GM23338 (cell line): ENCODE measurements around the gene TOX2. TPM values are rescaled to one million over a fixed set of nuclear protein-coding genes. Genes with fewer than 3 reads are reported as not detected.

Experiments used
- ATAC-seq: fragments of 200-7000 bp; cut with Tn5 transposase; 3 replicates; pipeline ENCODE4 v1.9.1; 2020
- DNase-seq: peaks from one replicate; pipeline ENCODE4 v3.0.0-alpha.2; 2015; ENCODE audit warnings: low spot score
- H2AFZ ChIP-seq: fragments of 200-600 bp; sonication (generic); 2 replicates; pipeline ENCODE4 v1.8.0; 2016; ENCODE audit warnings: antibody characterized with exemption, mild to moderate bottlenecking, moderate library complexity
- H3F3A ChIP-seq: fragments of 200-600 bp; sonication (generic); replicated peaks from 2 replicates; pipeline ENCODE4 v1.8.0; 2017; ENCODE audit warnings: antibody characterized with exemption, mixed run types, low read depth
- H3K27ac ChIP-seq: fragments of 200-600 bp; sonication (generic); 2 replicates; pipeline ENCODE4 v1.6.1; 2016; ENCODE audit warnings: low read depth
- H3K27me3 ChIP-seq: fragments of 200-600 bp; sonication (generic); 2 replicates; pipeline ENCODE4 v1.8.0; 2016; ENCODE audit warnings: mild to moderate bottlenecking, mixed run types, moderate library complexity; ENCODE audit not compliant: insufficient read depth
- H3K36me3 ChIP-seq: fragments of 200-600 bp; sonication (generic); 2 replicates; pipeline ENCODE4 v1.8.0; 2016; ENCODE audit warnings: mild to moderate bottlenecking; ENCODE audit not compliant: insufficient read depth
- H3K4me1 ChIP-seq: fragments of 200-600 bp; sonication (generic); 2 replicates; pipeline ENCODE4 v1.8.0; 2016; ENCODE audit warnings: mild to moderate bottlenecking, moderate library complexity; ENCODE audit not compliant: insufficient read depth
- H3K4me2 ChIP-seq: fragments of 200-600 bp; sonication (generic); 2 replicates; pipeline ENCODE4 v1.7.1; 2017; ENCODE audit warnings: mixed run types
- H3K4me3 ChIP-seq: fragments of 200-600 bp; sonication (generic); 2 replicates; pipeline ENCODE4 v1.6.1; 2016; ENCODE audit warnings: mixed run types
- H3K79me2 ChIP-seq: fragments of 200-600 bp; sonication (generic); replicated peaks from 2 replicates; pipeline ENCODE4 v1.8.0; 2017; ENCODE audit warnings: mild to moderate bottlenecking; ENCODE audit not compliant: insufficient read depth
- H3K9me2 ChIP-seq: fragments of 200-600 bp; sonication (generic); 2 replicates; pipeline ENCODE4 v1.8.0; 2017; ENCODE audit not compliant: insufficient read depth
- H4K20me1 ChIP-seq: fragments of 200-600 bp; sonication (generic); replicated peaks from 2 replicates; pipeline ENCODE4 v1.8.0; 2017; ENCODE audit warnings: mild to moderate bottlenecking; ENCODE audit not compliant: insufficient read depth
- H3K27ac Mint-ChIP-seq: 2 replicates; pipeline ENCODE4 v1.8.0; 2020; ENCODE audit warnings: inconsistent platforms, mild to moderate bottlenecking, moderate library complexity, mixed read lengths
- H3K27me3 Mint-ChIP-seq: 3 replicates; pipeline ENCODE4 v1.8.0; 2022; ENCODE audit warnings: low read depth, mild to moderate bottlenecking, moderate library complexity, mixed read lengths, inconsistent platforms; ENCODE audit not compliant: insufficient read depth, poor library complexity
- H3K36me3 Mint-ChIP-seq: 3 replicates; pipeline ENCODE4 v1.8.0; 2021; ENCODE audit warnings: low read depth, mild to moderate bottlenecking, inconsistent platforms, moderate library complexity, mixed read lengths
- H3K4me1 Mint-ChIP-seq: 3 replicates; pipeline ENCODE4 v1.8.0; 2020; ENCODE audit warnings: mild to moderate bottlenecking, inconsistent platforms, mixed read lengths
- H3K4me3 Mint-ChIP-seq: 3 replicates; pipeline ENCODE4 v1.8.0; 2021; ENCODE audit warnings: moderate library complexity, mild to moderate bottlenecking, inconsistent platforms, mixed read lengths
- H3K9me3 Mint-ChIP-seq: 3 replicates; pipeline ENCODE4 v1.8.0; 2020; ENCODE audit warnings: moderate library complexity, mild to moderate bottlenecking, inconsistent platforms, mixed read lengths
- CTCF ChIP-seq, 2 experiments: fragments of 200-600 bp in 1 of 2; sonication (generic) in 1 of 2; conservative IDR thresholded peaks; 2 replicates each; pipeline versions ENCODE4 v1.5.1 to v1.6.1; 2016 to 2017; ENCODE audit warnings: antibody characterized with exemption in 2 of 2, low read depth in 2 of 2, mild to moderate bottlenecking in 2 of 2, moderate library complexity in 1 of 2
- ETS1 ChIP-seq: IDR thresholded peaks from 2 replicates; pipeline ENCODE4 v1.6.1; 2016; ENCODE audit warnings: antibody characterized with exemption
- EZH2 ChIP-seq: fragments of 200-600 bp; sonication (generic); IDR thresholded peaks from one replicate; pipeline ENCODE4 v1.8.0; 2017; ENCODE audit warnings: antibody characterized with exemption, mild to moderate bottlenecking, low read depth; ENCODE audit not compliant: unreplicated experiment
- EZH2phosphoT487 ChIP-seq: fragments of 200-600 bp; sonication (generic); IDR thresholded peaks from one replicate; pipeline ENCODE4 v1.8.1; 2018; ENCODE audit warnings: antibody characterized with exemption; ENCODE audit not compliant: unreplicated experiment
- JUNB ChIP-seq: IDR thresholded peaks from one replicate; pipeline ENCODE4 v1.6.1; 2016; ENCODE audit warnings: antibody characterized with exemption; ENCODE audit not compliant: unreplicated experiment
- POLR2AphosphoS5 ChIP-seq: IDR thresholded peaks from 2 replicates; pipeline ENCODE4 v1.6.1; 2016; ENCODE audit warnings: antibody characterized with exemption, low read depth
- STAT1 ChIP-seq: IDR thresholded peaks from one replicate; pipeline ENCODE4 v1.6.1; 2016; ENCODE audit warnings: antibody characterized with exemption; ENCODE audit not compliant: unreplicated experiment
- ZNF114 ChIP-seq: fragments of 250-450 bp; sonication (Bioruptor Pico); IDR thresholded peaks from 2 replicates; pipeline ENCODE4 v1.5.0; 2020; ENCODE audit warnings: mild to moderate bottlenecking, moderate library complexity
- ZNF462 ChIP-seq: fragments of 250-450 bp; sonication (Bioruptor Pico); IDR thresholded peaks from 2 replicates; pipeline ENCODE4 v1.5.0; 2020; ENCODE audit warnings: mild to moderate bottlenecking, moderate library complexity
- polyA plus RNA-seq: library from polyadenylated mRNA; unstranded; fragments of >200 nt; fragmentation: Nextera tagmentation; extraction: Ambion mirVana; gene quantifications from 2 replicates; pipeline ENCODE4 v1.2.1, GENCODE V29; 2016
- total RNA-seq: library from RNA; depleted of rRNA; stranded (reverse); fragments of >200 nt; shearing (Covaris generic); gene quantifications from 2 replicates; pipeline ENCODE4 v1.2.3, GENCODE V29; 2014

Gene TOX2
- total and polyA plus RNA-seq, 2 experiments from 2014 or later, result 1.4 to 1.5 TPM

- Mint-ChIP-seq H3K4me1 (peaks cover 14% of the 10 kb centered on the region), H3K27me3 (peaks cover 2% of the 10 kb centered on the region), H3K27ac (no peak overlapping the region), H3K9me3 (no peaks in the 10 kb centered on the region), H3K4me3 (no peak overlapping the region), H3K36me3 (no peaks in the 10 kb centered on the region)
- TF ChIP-seq EZH2 (no peak), ZNF114 (CRISPR knock-in tag) (no peak), JUNB (no peak), ZNF462 (CRISPR knock-in tag) (no peak), POLR2AphosphoS5 (no peak), EZH2phosphoT487 (no peak), ETS1 (no peak), STAT1 (no peak), CTCF (conservative IDR thresholded peaks at IDR 0.05; ENCODE audit: low read depth in 2 of 2) (no peak)
- no peaks in the 10 kb centered on the region for H3F3A ChIP-seq
- no peaks in the 10 kb centered on the region for H3K4me1 ChIP-seq
- no peak for ATAC-seq
- no peaks in the 10 kb centered on the region for H3K36me3 ChIP-seq
- no peak overlapping the region for H3K4me2 ChIP-seq
- no peak overlapping the region for H3K27ac ChIP-seq
- no peaks in the 10 kb centered on the region for H4K20me1 ChIP-seq
- H3K79me2 ChIP-seq, result no peaks in the 10 kb centered on the region
- no peak overlapping the region for H3K4me3 ChIP-seq
- H3K27me3 ChIP-seq, result no peaks in the 10 kb centered on the region
- no peaks in the 10 kb centered on the region for H3K9me2 ChIP-seq
- no peak overlapping the region for H2AFZ ChIP-seq
- no peak for DNase-seq
Observed at GRCh38 chr20:44074252-44075151, 159.8 kb downstream of the TOX2 start.
